Hematopoietic multipotent progenitor cell treated with erythropoietin and hydrocortisone succinate and interleukin-3 and kit ligand, for 6 days (in vitro differentiated cells): Measurements from ENCODE around the gene SNX27.
"Not testable (repeated sequence)": the region's sequence is repeated elsewhere in the genome, so short reads cannot be mapped to it uniquely, and the experiment has no call there.

Experiments used
- DNase-seq: peaks from one replicate; pipeline ENCODE4 v3.0.0-alpha.2; 2015

SNX27 gene

GRCh38 chr1:151723726-151724370, 112.0 kb downstream of the SNX27 start:
- no peak for DNase-seq

GRCh38 chr1:151728151-151729054, 116.6 kb downstream of the SNX27 start:
- DNase-seq: no peak

- no peak for DNase-seq
These were observed 117.5 kb downstream of the SNX27 start for GRCh38 chr1:151729157-151729965.

- no peak for DNase-seq
These were observed 118.1 kb downstream of the SNX27 start for GRCh38 chr1:151729966-151730291.

GRCh38 chr1:151733126-151733525, 121.3 kb downstream of the SNX27 start:
- DNase-seq: no peak

GRCh38 chr1:151733995-151734394, 122.1 kb downstream of the SNX27 start:
- DNase-seq: not testable (repeated sequence)

- no peak for DNase-seq
These were observed 125.2 kb downstream of the SNX27 start for GRCh38 chr1:151737026-151737425.

- no peak for DNase-seq
These were observed 125.6 kb downstream of the SNX27 start for GRCh38 chr1:151737479-151737878.

GRCh38 chr1:151739590-151740355, 127.9 kb downstream of the SNX27 start:
- DNase-seq: no peak

GRCh38 chr1:151741516-151741915, 129.7 kb downstream of the SNX27 start:
- no peak for DNase-seq
